HEK293T (cell line): ENCODE data around the gene FGL2.

ENCODE experiments used
- CTCF ChIA-PET: fragments of 350-600 bp; formaldehyde crosslinking; extraction: SDS; loops from one replicate; lab custom pipeline; 2021; ENCODE audit warnings: antibody characterized with exemption, inconsistent platforms; lab: Yijun Ruan, JAX
- POLR2A ChIA-PET: fragments of 350-600 bp; formaldehyde crosslinking; extraction: SDS; loops from one replicate; lab custom pipeline; 2020; ENCODE audit warnings: antibody characterized with exemption, inconsistent platforms; lab: Yijun Ruan, JAX
- DNase-seq: peaks from one replicate; pipeline ENCODE4 v3.0.0; 2012; ENCODE audit warnings: mixed read lengths; ENCODE audit errors: extremely low spot score
- ARNT ChIP-seq: fragments of 450-650 bp; IDR thresholded peaks from 2 replicates; pipeline ENCODE4 v1.6.1; 2017; ENCODE audit warnings: mild to moderate bottlenecking
- BHLHE40 ChIP-seq: fragments of 450-650 bp; IDR thresholded peaks from 2 replicates; pipeline ENCODE4 v1.6.1; 2016; ENCODE audit warnings: mild to moderate bottlenecking, moderate library complexity, borderline replicate concordance
- CTBP1 ChIP-seq: fragments of 450-650 bp; IDR thresholded peaks from 2 replicates; pipeline ENCODE4 v1.6.1; 2016; ENCODE audit warnings: borderline replicate concordance
- ELF4 ChIP-seq: fragments of 450-650 bp; IDR thresholded peaks from 2 replicates; pipeline ENCODE4 v1.6.1; 2017; ENCODE audit warnings: antibody characterized with exemption
- FOXA1 ChIP-seq: fragments of 450-650 bp; IDR thresholded peaks from 2 replicates; pipeline ENCODE4 v1.6.1; 2016; ENCODE audit warnings: mild to moderate bottlenecking
- FOXK2 ChIP-seq: fragments of 450-650 bp; IDR thresholded peaks from 2 replicates; pipeline ENCODE4 v1.6.1; 2016; ENCODE audit warnings: mild to moderate bottlenecking
- FOXM1 ChIP-seq: fragments of 450-650 bp; IDR thresholded peaks from 2 replicates; pipeline ENCODE4 v1.6.1; 2017; ENCODE audit warnings: mild to moderate bottlenecking, borderline replicate concordance
- HDGF ChIP-seq: fragments of 450-650 bp; IDR thresholded peaks from 2 replicates; pipeline ENCODE4 v1.6.1; 2017; ENCODE audit warnings: antibody characterized with exemption, borderline replicate concordance
- L3MBTL2 ChIP-seq: fragments of 450-650 bp; conservative IDR thresholded peaks from 2 replicates; pipeline ENCODE4 v1.6.1; 2016; ENCODE audit warnings: mild to moderate bottlenecking
- LEF1 ChIP-seq: fragments of 450-650 bp; IDR thresholded peaks from 2 replicates; pipeline ENCODE4 v1.6.1; 2017; ENCODE audit warnings: mild to moderate bottlenecking, borderline replicate concordance
- NFRKB ChIP-seq: fragments of 450-650 bp; IDR thresholded peaks from 2 replicates; pipeline ENCODE4 v1.6.1; 2016; ENCODE audit warnings: mild to moderate bottlenecking, moderate library complexity
- PKNOX1 ChIP-seq: fragments of 450-650 bp; IDR thresholded peaks from 2 replicates; pipeline ENCODE4 v1.6.1; 2016
- SP1 ChIP-seq: fragments of 450-650 bp; IDR thresholded peaks from 2 replicates; pipeline ENCODE4 v1.6.1; 2017
- SUZ12 ChIP-seq: fragments of 450-650 bp; IDR thresholded peaks from 2 replicates; pipeline ENCODE4 v1.6.1; 2016; ENCODE audit warnings: mild to moderate bottlenecking
- TARDBP ChIP-seq: fragments of 450-650 bp; IDR thresholded peaks from 2 replicates; pipeline ENCODE4 v1.6.1; 2016
- ZNF384 ChIP-seq: fragments of 450-650 bp; IDR thresholded peaks from 2 replicates; pipeline ENCODE4 v1.6.1; 2016

Gene FGL2

GRCh38 chr7:77205706-77206105 lies 6.1 kb upstream of the FGL2 start:
- DNase-seq, result no peak
- POLR2A ChIA-PET, result no interaction called here
- CTCF ChIA-PET, result no interaction called here
- no peak for TF ChIP-seq ARNT
- no peak for TF ChIP-seq SP1
- no peak for TF ChIP-seq NFRKB
- TF ChIP-seq CTBP1, result no peak
- no peak for TF ChIP-seq FOXA1
- no peak for TF ChIP-seq L3MBTL2
- TF ChIP-seq ELF4, result no peak
- no peak for TF ChIP-seq ZNF384
- TF ChIP-seq HDGF, result no peak
- TF ChIP-seq LEF1, result no peak
- no peak for TF ChIP-seq SUZ12
- TF ChIP-seq FOXK2, result no peak
- TF ChIP-seq FOXM1, result no peak
- no peak for TF ChIP-seq BHLHE40

- DNase-seq, result no peak
- no peak for TF ChIP-seq ARNT
- no peak for TF ChIP-seq CTBP1
- no peak for TF ChIP-seq ELF4
- no peak for TF ChIP-seq FOXK2
- no peak for TF ChIP-seq SUZ12
- no peak for TF ChIP-seq LEF1
- no peak for TF ChIP-seq L3MBTL2
- no peak for TF ChIP-seq SP1
- TF ChIP-seq TARDBP, result no peak
- no peak for TF ChIP-seq FOXM1
- TF ChIP-seq NFRKB, result no peak
- TF ChIP-seq HDGF, result no peak
- no peak for TF ChIP-seq BHLHE40
- no peak for TF ChIP-seq PKNOX1
- TF ChIP-seq ZNF384, result no peak
- no peak for TF ChIP-seq FOXA1
- CTCF ChIA-PET, result no interaction called here
- POLR2A ChIA-PET, result no interaction called here
Observed at GRCh38 chr7:77202481-77202976, 2.9 kb upstream of the FGL2 start.

GRCh38 chr7:77200542-77200941 lies 923 bp upstream of the FGL2 start:
- TF ChIP-seq HDGF, result no peak
- TF ChIP-seq LEF1, result no peak
- TF ChIP-seq NFRKB, result no peak
- TF ChIP-seq ARNT, result no peak
- TF ChIP-seq FOXK2, result no peak
- DNase-seq, result no peak
- ChIA-PET POLR2A (no interaction called here), CTCF (no interaction called here)

DNA sequence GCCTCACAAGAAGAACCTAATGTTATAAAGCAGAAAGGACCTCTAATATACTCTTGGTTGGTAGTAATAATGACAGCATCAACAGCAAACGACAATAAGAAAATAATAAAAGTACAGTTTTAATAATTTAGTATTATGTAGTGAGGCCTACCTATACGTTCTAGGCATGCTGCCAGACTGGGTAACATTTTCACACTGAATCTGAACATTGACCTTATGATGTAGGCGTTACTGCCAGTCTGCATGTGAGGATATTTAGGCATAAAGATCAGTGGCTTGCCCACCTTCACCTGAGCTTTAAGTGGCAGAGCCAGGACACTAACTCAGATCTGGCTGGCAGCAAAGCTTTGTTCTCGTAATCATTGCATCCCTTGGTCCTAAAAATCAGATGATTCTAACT lies 2.5 kb downstream of the FGL2 start:
- ChIA-PET CTCF (no interaction called here), POLR2A (no interaction called here)
- TF ChIP-seq L3MBTL2, result no peak
- TF ChIP-seq ARNT, result no peak
- no peak for DNase-seq

GRCh38 chr7:77188731-77189437 lies 10.7 kb downstream of the FGL2 start:
- TF ChIP-seq TARDBP (no peak), ELF4 (no peak), L3MBTL2 (no peak), CTBP1 (no peak), ZNF384 (no peak), FOXM1 (no peak), FOXK2 (no peak), SP1 (no peak), ARNT (no peak), SUZ12 (no peak), LEF1 (no peak), PKNOX1 (no peak), FOXA1 (no peak), BHLHE40 (no peak), NFRKB (no peak), HDGF (no peak)
- CTCF ChIA-PET, result no interaction called here
- DNase-seq, result no peak
- POLR2A ChIA-PET, result no interaction called here

- POLR2A ChIA-PET, result no interaction called here
- CTCF ChIA-PET, result no interaction called here
- no peak for DNase-seq
- TF ChIP-seq ELF4, result no peak
- no peak for TF ChIP-seq FOXK2
- TF ChIP-seq TARDBP, result no peak
- TF ChIP-seq PKNOX1, result no peak
- TF ChIP-seq SUZ12, result no peak
- TF ChIP-seq LEF1, result no peak
- no peak for TF ChIP-seq FOXA1
- no peak for TF ChIP-seq CTBP1
- TF ChIP-seq FOXM1, result no peak
- TF ChIP-seq SP1, result no peak
- TF ChIP-seq ZNF384, result no peak
- TF ChIP-seq ARNT, result no peak
Observed at GRCh38 chr7:77185866-77186265, 13.8 kb downstream of the FGL2 start.

- DNase-seq, result no peak
- POLR2A ChIA-PET, result no interaction called here
- TF ChIP-seq FOXK2 (no peak), FOXM1 (no peak), HDGF (no peak), FOXA1 (no peak), L3MBTL2 (no peak), SP1 (no peak), TARDBP (no peak), PKNOX1 (no peak), SUZ12 (no peak), NFRKB (no peak)
- CTCF ChIA-PET, result no interaction called here
Observed at GRCh38 chr7:77184990-77185389, 14.6 kb downstream of the FGL2 start.
